GM12873 (cell line): ENCODE data around the gene TMEM161B.

ENCODE experiments used
- TF ChIP-seq, protein P1 (sequence below): IDR thresholded peaks from 2 replicates; pipeline ENCODE4 v1.5.1; 2012; ENCODE audit warnings: low read depth, mild to moderate bottlenecking, moderate library complexity, low read length, control low read depth; ENCODE audit not compliant: insufficient read depth; ENCODE audit errors: missing control alignments

TMEM161B gene

DNA sequence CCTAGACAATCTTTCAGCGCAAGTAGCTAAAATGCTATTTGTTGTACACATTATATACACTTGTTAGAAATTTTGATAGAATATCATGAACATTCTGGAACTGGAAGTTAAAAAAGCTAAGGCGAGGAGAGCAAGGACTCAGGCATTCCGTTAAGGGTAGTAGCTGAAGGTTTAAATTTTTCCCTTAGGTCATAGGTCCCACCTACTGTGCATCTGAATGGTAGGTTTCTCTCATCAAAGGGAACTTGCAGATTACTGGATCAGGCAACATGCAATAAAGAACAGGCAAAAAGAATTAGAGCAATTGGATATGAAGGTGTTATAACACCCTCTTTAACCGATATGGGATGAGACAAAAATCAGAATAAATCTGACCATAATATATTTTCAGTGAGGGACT lies 32.8 kb downstream of the TMEM161B start:
- TF ChIP-seq, protein P1, sequence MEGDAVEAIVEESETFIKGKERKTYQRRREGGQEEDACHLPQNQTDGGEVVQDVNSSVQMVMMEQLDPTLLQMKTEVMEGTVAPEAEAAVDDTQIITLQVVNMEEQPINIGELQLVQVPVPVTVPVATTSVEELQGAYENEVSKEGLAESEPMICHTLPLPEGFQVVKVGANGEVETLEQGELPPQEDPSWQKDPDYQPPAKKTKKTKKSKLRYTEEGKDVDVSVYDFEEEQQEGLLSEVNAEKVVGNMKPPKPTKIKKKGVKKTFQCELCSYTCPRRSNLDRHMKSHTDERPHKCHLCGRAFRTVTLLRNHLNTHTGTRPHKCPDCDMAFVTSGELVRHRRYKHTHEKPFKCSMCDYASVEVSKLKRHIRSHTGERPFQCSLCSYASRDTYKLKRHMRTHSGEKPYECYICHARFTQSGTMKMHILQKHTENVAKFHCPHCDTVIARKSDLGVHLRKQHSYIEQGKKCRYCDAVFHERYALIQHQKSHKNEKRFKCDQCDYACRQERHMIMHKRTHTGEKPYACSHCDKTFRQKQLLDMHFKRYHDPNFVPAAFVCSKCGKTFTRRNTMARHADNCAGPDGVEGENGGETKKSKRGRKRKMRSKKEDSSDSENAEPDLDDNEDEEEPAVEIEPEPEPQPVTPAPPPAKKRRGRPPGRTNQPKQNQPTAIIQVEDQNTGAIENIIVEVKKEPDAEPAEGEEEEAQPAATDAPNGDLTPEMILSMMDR: no peak

DNA sequence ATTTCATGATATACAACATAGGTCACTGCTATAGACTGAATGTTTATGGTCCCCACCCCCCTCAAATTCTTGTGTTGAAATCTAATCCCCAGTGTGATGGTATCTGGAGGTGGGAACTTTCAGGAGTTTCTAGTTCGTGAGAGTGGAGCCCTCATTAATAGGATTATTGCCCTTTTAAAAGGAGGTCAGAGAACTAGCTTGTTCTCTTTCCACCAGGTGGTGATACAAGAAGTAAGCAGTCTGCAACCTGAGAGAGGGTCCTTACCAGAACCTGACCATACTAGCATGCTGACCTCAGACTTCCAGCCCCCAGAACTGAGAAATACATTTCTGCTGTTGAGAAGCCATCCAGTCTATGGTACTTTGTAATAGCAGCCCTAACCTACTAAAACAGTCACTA lies 33.3 kb downstream of the TMEM161B start:
- TF ChIP-seq, protein P1: no peak

DNA sequence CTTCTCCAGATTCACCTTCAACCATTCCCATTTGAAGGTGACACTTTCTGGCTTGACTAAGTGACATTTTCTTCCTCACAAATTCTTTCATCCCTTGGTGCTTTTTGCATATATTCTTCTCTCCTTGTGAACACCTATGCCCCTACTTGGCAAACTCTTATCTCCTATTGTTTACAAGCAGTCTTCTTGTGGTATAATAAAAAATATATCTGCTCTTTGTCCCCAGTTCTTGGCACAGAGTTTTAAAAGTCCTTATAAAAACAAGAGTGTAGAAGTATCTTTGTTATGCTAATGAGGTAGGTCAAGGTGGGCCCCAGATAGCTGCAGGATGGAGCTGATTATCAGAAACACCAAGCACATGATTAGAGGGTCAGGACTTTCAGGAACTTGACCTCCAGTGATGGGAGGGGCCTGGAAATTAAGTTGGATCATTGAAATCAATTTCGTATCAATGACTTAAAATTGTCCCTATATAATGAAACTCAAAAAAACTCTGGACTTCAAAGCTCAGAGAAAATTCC lies 38.0 kb downstream of the TMEM161B start:
- TF ChIP-seq, protein P1: no peak

DNA sequence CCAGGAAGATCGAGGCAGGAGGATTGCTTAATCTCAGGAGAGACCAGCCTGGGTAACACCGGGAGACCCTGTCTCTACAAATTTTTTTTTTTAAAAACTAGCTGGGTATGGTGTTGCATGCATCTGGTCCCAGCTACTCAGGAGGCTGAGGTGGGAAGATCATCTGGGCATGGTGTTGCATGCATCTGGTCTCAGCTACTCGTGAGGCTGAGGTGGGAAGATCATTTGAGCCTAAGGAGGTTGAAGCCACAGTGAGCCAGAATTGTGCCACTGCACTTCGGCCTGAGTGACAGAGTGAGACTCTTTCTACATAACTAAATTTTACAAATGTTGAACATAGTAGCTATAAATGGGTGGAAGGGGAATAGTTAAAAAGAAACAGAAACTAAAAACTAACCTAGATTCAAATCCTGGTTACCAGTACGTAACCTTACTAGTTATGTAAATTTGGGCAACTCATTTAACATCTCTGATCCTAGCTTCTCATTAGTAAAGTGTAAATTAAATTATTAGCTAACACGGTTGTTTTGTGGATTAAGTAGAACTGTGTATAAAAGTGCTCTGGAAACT lies 41.7 kb downstream of the TMEM161B start:
- TF ChIP-seq, protein P1: no peak

DNA sequence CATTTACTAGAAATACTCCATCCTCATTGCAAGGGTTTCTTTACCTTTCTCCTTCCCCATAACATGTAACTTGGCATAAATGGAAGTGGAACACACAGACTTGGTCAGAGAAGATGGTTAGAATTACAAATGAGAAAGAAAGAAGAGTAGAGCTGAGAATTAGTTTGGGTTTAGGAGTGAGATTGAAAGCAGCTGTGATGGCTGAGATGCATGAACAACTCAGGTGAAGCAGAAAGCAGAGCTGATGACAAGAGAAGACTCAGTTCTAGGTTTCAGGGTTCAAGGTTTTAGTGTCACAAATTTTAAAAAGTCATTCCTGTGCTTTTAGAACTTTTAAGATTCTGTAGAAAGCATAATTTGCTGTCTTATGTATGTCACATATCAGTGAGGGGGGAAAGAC lies 54.0 kb downstream of the TMEM161B start:
- TF ChIP-seq, protein P1: no peak

DNA sequence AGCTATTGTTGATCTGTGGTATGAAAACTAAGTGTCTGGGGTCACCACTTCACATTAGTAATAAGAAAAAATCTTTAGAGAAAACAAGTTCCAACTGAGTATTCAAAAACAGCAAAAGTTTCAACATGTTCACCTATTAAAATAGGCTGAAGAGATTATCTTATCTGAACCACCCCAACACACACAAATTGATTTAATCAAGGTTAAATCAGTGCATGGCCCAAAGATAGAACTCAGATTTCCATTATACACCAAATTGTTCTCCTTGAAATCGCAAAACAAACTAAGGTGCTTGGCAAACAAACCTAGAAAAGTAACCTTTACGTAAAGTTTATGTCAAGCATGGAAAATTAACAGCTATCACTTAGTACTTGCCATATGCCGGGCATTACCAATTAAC lies 61.1 kb downstream of the TMEM161B start:
- TF ChIP-seq, protein P1: no peak

DNA sequence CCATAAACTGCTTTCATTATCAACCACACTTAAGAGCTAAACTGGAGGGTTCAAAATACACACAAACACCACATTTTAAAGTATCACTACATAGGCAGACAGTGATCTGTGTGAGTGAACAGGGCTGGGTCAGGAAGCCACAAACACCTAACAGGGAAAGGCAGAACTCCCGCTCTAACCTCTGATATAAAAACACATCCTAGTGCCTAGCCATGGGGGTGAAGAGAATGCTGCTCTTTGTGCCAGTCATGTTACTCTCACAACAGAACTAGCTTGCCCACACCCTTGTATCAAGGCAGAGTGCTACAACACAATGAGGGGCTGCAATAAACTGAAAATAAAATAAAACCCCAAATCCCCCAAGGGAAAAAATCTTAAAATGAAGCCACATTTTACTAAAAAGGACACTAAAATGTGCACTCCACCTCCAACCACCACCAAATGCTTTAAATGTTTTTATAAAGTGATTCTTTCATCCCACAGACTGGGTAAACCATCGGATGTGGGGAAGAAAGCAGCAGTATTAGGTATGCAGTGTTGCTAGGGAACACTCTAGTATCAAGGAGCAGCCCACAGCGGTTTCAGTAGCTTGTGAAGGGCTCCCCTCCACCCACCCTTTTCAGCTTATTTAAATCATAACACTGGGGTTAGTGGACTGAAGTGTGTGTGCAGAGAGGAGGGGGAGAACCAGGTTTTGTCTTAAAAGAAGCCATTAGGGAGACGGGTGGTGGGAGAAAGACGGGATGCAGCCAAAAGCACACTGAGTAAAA lies 64.5 kb downstream of the TMEM161B start:
- TF ChIP-seq, protein P1: no peak
